Ishikawa (cell line): ENCODE results near the gene ASTN1.

ENCODE experiments used
- CEBPB ChIP-seq: IDR thresholded peaks from 2 replicates; pipeline ENCODE4 v1.6.1; 2012
- CREB1 ChIP-seq: IDR thresholded peaks from 2 replicates; pipeline ENCODE4 v1.6.1; 2012; ENCODE audit warnings: low read depth
- EGR1 ChIP-seq: IDR thresholded peaks from 2 replicates; pipeline ENCODE4 v1.6.1; 2012
- EP300 ChIP-seq: IDR thresholded peaks from 2 replicates; pipeline ENCODE4 v1.6.1; 2012; ENCODE audit warnings: borderline replicate concordance
- FOXM1 ChIP-seq: IDR thresholded peaks from 2 replicates; pipeline ENCODE4 v1.6.1; 2012; ENCODE audit warnings: low read depth, borderline replicate concordance
- MAX ChIP-seq: IDR thresholded peaks from 2 replicates; pipeline ENCODE4 v1.6.1; 2012
- NFIC ChIP-seq: IDR thresholded peaks from 2 replicates; pipeline ENCODE4 v1.6.1; 2012
- RAD21 ChIP-seq: IDR thresholded peaks from 2 replicates; pipeline ENCODE4 v1.6.1; 2012; ENCODE audit warnings: low read depth
- TAF1 ChIP-seq: IDR thresholded peaks from 2 replicates; pipeline ENCODE4 v1.6.1; 2012; ENCODE audit warnings: low read depth, mild to moderate bottlenecking
- TCF12 ChIP-seq: IDR thresholded peaks from 2 replicates; pipeline ENCODE4 v1.6.1; 2012; ENCODE audit warnings: low read depth
- TEAD4 ChIP-seq: IDR thresholded peaks from 2 replicates; pipeline ENCODE4 v1.6.1; 2012
- YY1 ChIP-seq: IDR thresholded peaks from 2 replicates; pipeline ENCODE4 v1.6.1; 2012; ENCODE audit warnings: low read depth
- ZBTB7A ChIP-seq: IDR thresholded peaks from 2 replicates; pipeline ENCODE4 v1.6.1; 2012; ENCODE audit warnings: low read depth
- TF ChIP-seq, protein P1 (sequence below): IDR thresholded peaks from 2 replicates; pipeline ENCODE4 v1.6.1; 2012
- TF ChIP-seq, protein P2 (sequence below): IDR thresholded peaks from 2 replicates; pipeline ENCODE4 v1.6.1; 2012; ENCODE audit warnings: low read depth, mild to moderate bottlenecking

Gene ASTN1

GRCh38 chr1:177126267-177126666, 38.2 kb downstream of the ASTN1 start:
- TF ChIP-seq, protein P1, sequence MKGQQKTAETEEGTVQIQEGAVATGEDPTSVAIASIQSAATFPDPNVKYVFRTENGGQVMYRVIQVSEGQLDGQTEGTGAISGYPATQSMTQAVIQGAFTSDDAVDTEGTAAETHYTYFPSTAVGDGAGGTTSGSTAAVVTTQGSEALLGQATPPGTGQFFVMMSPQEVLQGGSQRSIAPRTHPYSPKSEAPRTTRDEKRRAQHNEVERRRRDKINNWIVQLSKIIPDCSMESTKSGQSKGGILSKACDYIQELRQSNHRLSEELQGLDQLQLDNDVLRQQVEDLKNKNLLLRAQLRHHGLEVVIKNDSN: no peak
- TF ChIP-seq TAF1 (no peak), EP300 (no peak), RAD21 (no peak), YY1 (no peak), NFIC (no peak), EGR1 (no peak), FOXM1 (no peak), CREB1 (no peak), TCF12 (no peak), TEAD4 (no peak), MAX (no peak), CEBPB (no peak), ZBTB7A (no peak)
- TF ChIP-seq, protein P2, sequence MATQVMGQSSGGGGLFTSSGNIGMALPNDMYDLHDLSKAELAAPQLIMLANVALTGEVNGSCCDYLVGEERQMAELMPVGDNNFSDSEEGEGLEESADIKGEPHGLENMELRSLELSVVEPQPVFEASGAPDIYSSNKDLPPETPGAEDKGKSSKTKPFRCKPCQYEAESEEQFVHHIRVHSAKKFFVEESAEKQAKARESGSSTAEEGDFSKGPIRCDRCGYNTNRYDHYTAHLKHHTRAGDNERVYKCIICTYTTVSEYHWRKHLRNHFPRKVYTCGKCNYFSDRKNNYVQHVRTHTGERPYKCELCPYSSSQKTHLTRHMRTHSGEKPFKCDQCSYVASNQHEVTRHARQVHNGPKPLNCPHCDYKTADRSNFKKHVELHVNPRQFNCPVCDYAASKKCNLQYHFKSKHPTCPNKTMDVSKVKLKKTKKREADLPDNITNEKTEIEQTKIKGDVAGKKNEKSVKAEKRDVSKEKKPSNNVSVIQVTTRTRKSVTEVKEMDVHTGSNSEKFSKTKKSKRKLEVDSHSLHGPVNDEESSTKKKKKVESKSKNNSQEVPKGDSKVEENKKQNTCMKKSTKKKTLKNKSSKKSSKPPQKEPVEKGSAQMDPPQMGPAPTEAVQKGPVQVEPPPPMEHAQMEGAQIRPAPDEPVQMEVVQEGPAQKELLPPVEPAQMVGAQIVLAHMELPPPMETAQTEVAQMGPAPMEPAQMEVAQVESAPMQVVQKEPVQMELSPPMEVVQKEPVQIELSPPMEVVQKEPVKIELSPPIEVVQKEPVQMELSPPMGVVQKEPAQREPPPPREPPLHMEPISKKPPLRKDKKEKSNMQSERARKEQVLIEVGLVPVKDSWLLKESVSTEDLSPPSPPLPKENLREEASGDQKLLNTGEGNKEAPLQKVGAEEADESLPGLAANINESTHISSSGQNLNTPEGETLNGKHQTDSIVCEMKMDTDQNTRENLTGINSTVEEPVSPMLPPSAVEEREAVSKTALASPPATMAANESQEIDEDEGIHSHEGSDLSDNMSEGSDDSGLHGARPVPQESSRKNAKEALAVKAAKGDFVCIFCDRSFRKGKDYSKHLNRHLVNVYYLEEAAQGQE: no peak

DNA sequence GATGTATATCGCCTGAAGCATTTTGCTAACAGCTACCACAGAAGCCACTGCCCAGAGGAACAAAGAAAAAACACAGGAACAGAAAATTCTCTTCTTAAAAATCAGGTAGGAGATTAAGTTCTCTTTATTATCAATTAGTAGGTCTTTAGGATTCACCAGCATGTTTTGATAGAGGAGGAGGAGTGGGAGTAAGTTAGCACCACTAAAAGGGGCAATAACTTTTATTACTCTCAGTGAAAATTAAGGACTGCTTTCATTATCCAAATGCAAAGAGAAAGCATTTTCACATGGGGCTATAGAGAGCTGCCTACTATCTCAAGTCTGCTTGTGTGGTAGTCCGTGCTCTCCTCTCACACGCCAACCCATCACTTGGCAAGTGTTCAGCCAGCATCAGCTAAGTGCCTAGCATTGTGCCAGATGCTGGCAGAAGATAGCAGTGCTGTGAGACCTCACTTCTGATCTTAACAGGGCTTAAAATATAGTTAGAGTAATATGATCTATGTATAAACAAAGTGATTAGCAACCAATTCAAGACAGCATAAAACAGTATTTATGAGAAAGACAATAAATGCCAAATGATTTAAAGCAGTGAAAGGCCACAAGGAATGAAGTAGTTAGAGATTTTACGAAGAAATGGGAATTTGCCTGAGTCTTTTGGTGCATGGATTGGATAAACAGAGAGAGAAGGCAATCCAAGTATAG, 39.8 kb downstream of the ASTN1 start:
- TF ChIP-seq TCF12: no peak
- TF ChIP-seq, protein P2: no peak
- no peak for TF ChIP-seq CREB1
- TF ChIP-seq, protein P1: no peak
- no peak for TF ChIP-seq EP300
- TF ChIP-seq NFIC: no peak
- TF ChIP-seq RAD21: no peak
- TF ChIP-seq CEBPB: no peak
- TF ChIP-seq EGR1: no peak
- TF ChIP-seq YY1: no peak
- TF ChIP-seq MAX: no peak
- no peak for TF ChIP-seq TEAD4
- TF ChIP-seq ZBTB7A: no peak
- no peak for TF ChIP-seq FOXM1
- TF ChIP-seq TAF1: no peak

DNA sequence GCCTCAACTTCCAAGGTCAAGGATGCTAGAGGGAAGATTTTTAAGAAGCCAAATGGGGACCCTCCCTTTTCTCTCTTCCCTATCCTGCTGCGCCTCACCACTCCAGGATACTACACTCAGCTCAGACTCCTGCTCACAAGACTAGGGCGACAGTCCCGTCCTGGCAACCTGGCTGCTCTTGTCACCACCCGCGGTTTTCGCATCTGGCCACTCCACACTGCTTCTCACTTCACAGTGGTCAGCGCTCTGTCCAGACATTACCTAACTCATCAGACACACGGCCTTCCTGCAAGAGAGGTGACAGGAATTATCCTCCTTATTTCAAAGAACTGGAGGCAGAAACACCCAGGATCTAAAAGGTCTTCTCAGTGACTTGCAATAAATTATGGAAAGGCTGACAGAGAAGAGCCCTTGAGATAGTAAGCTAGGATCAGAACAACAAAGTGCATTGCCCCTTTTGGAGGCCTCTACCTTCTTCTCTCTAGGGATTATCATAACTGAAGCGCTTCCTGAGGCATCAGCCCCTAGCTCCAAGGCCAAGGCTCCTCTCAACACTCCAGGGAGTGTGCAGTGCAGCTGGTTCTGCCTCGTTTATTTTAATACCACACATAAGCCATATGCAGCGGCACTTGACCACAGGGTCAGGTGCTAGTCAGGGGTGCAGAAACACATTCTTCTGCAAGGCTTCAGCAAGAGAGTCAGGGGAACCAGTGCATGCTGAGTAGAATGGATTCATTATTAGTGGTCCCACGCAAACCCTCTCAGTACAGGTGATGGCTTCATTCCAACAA, 41.9 kb downstream of the ASTN1 start:
- TF ChIP-seq CREB1: no peak
- TF ChIP-seq, protein P1: no peak
- TF ChIP-seq RAD21: no peak
- no peak for TF ChIP-seq TCF12
- TF ChIP-seq CEBPB: no peak
- TF ChIP-seq TEAD4: no peak
- no peak for TF ChIP-seq ZBTB7A
- TF ChIP-seq NFIC: no peak
- TF ChIP-seq FOXM1: no peak
- no peak for TF ChIP-seq MAX
- no peak for TF ChIP-seq EP300
- TF ChIP-seq, protein P2: no peak
- TF ChIP-seq EGR1: no peak
- TF ChIP-seq YY1: no peak
- no peak for TF ChIP-seq TAF1
